Measurements from ENCODE around the gene GSG1L. TPM values are rescaled to one million over a fixed set of nuclear protein-coding genes. Genes with fewer than 3 reads are reported as not detected.

Gene GSG1L
- total and polyA plus RNA-seq, 4 donors: 0.14 to 1.3 (median 0.24) TPM

GRCh38 chr16:28067604-28068379 lies 4.3 kb upstream of the GSG1L start:
- Histone ChIP-seq H3K27me3 (ENCODE audit: control insufficient read depth in 3 of 3, insufficient read depth in 3 of 3, low read length in 2 of 3) (peaks cover 8 to 22% (median 14%) of the 10 kb centered on the region in 3 donors), H3K27ac (ENCODE audit: low read depth in 1 of 2, low read length in 1 of 2) (no peak overlapping the region), H3K36me3 (ENCODE audit: control insufficient read depth in 4 of 4, insufficient read depth in 4 of 4, low read length in 4 of 4) (no peaks in the 10 kb centered on the region), H3K9me3 (ENCODE audit: control insufficient read depth in 4 of 4, insufficient read depth in 3 of 4, low read length in 3 of 4) (no peaks in the 10 kb centered on the region), H3K4me3 (no peak overlapping the region), H3K4me1 (ENCODE audit: control insufficient read depth in 5 of 5, insufficient read depth in 5 of 5, low read length in 5 of 5) (peaks cover 0 to 1% (median 0%) of the 10 kb centered on the region in 5 donors), H3K9ac (ENCODE audit: insufficient read depth in 1 of 2, low read length in 2 of 2) (no peak overlapping the region)
- DNase-seq (no peak), ATAC-seq (ENCODE audit: insufficient read depth, low FRiP score) (no peak)
- TF ChIP-seq, protein P1, sequence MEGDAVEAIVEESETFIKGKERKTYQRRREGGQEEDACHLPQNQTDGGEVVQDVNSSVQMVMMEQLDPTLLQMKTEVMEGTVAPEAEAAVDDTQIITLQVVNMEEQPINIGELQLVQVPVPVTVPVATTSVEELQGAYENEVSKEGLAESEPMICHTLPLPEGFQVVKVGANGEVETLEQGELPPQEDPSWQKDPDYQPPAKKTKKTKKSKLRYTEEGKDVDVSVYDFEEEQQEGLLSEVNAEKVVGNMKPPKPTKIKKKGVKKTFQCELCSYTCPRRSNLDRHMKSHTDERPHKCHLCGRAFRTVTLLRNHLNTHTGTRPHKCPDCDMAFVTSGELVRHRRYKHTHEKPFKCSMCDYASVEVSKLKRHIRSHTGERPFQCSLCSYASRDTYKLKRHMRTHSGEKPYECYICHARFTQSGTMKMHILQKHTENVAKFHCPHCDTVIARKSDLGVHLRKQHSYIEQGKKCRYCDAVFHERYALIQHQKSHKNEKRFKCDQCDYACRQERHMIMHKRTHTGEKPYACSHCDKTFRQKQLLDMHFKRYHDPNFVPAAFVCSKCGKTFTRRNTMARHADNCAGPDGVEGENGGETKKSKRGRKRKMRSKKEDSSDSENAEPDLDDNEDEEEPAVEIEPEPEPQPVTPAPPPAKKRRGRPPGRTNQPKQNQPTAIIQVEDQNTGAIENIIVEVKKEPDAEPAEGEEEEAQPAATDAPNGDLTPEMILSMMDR (IDR thresholded peaks at IDR 0.05; ENCODE audit: control extremely low read depth, extremely low read depth): no peak
- WGBS, 2 donors: 73 to 81% methylated on average over 14 of the region's 14 CpGs

- 74 to 80% methylated on average over 15 of the region's 15 CpGs for WGBS, 2 donors
- H3K27me3 ChIP-seq (ENCODE audit: control insufficient read depth in 3 of 3, insufficient read depth in 3 of 3, low read length in 2 of 3): peaks cover 19 to 44% (median 19%) of the 10 kb centered on the region in 3 donors
- H3K4me3 ChIP-seq: no peak overlapping the region
- no peak overlapping the region for H3K9ac ChIP-seq (ENCODE audit: insufficient read depth in 1 of 2, low read length in 2 of 2)
- H3K36me3 ChIP-seq (ENCODE audit: control insufficient read depth in 4 of 4, insufficient read depth in 4 of 4, low read length in 4 of 4): no peaks in the 10 kb centered on the region
- H3K4me1 ChIP-seq (ENCODE audit: control insufficient read depth in 5 of 5, insufficient read depth in 5 of 5, low read length in 5 of 5): peaks cover 0 to 14% (median 0%) of the 10 kb centered on the region in 5 donors
- ATAC-seq (ENCODE audit: insufficient read depth, low FRiP score): no peak
- TF ChIP-seq, protein P1 (IDR thresholded peaks at IDR 0.05; ENCODE audit: control extremely low read depth, extremely low read depth): no peak
- H3K27ac ChIP-seq (ENCODE audit: low read depth in 1 of 2, low read length in 1 of 2): no peak overlapping the region
- H3K9me3 ChIP-seq (ENCODE audit: control insufficient read depth in 4 of 4, insufficient read depth in 3 of 4, low read length in 3 of 4): no peaks in the 10 kb centered on the region
- DNase-seq: no peak
Observed at GRCh38 chr16:28064706-28065249, 1.3 kb upstream of the GSG1L start.

GRCh38 chr16:28064150-28064549 lies 636 bp upstream of the GSG1L start:
- no peaks in the 10 kb centered on the region for H3K9me3 ChIP-seq (ENCODE audit: control insufficient read depth in 4 of 4, insufficient read depth in 3 of 4, low read length in 3 of 4)
- 47 to 52% methylated on average over 3 of the region's 3 CpGs for WGBS, 2 donors
- ATAC-seq (ENCODE audit: insufficient read depth, low FRiP score) (peak; percentile 6), DNase-seq (no peak)
- H3K27me3 ChIP-seq (ENCODE audit: control insufficient read depth in 3 of 3, insufficient read depth in 3 of 3, low read length in 2 of 3): peaks cover 19 to 45% (median 19%) of the 10 kb centered on the region in 3 donors
- peaks cover 0 to 16% (median 0%) of the 10 kb centered on the region in 5 donors for H3K4me1 ChIP-seq (ENCODE audit: control insufficient read depth in 5 of 5, insufficient read depth in 5 of 5, low read length in 5 of 5)
- H3K27ac ChIP-seq (ENCODE audit: low read depth in 1 of 2, low read length in 1 of 2): no peak overlapping the region
- TF ChIP-seq, protein P1 (IDR thresholded peaks at IDR 0.05; ENCODE audit: control extremely low read depth, extremely low read depth): no peak
- H3K9ac ChIP-seq (ENCODE audit: insufficient read depth in 1 of 2, low read length in 2 of 2): no peak overlapping the region
- no peak overlapping the region for H3K4me3 ChIP-seq
- no peaks in the 10 kb centered on the region for H3K36me3 ChIP-seq (ENCODE audit: control insufficient read depth in 4 of 4, insufficient read depth in 4 of 4, low read length in 4 of 4)
